HepG2 (cell line): ENCODE results near the gene DNAH8. TPM values are rescaled to one million over a fixed set of nuclear protein-coding genes. Genes with fewer than 3 reads are reported as not detected.

Source experiments
- ATF7 ChIP-seq, 2 experiments: fragments of 450-650 bp in 1 of 2; sonication (generic) in 1 of 2; formaldehyde crosslinking in 1 of 2; IDR thresholded peaks; 2 replicates each; pipeline versions ENCODE4 v1.4.0 to v1.6.1; 2016 to 2020; ENCODE audit warnings: antibody characterized with exemption in 1 of 2, mild to moderate bottlenecking in 1 of 2, missing genetic modification reagents in 1 of 2
- BCL6 ChIP-seq: IDR thresholded peaks from 2 replicates; pipeline ENCODE4 v1.6.1; 2016; ENCODE audit warnings: missing genetic modification reagents, missing compliant biosample characterization
- EP300 ChIP-seq, 3 experiments: sonication (generic) in 1 of 3; formaldehyde crosslinking in 1 of 3; IDR thresholded peaks; 2 replicates each; pipeline versions ENCODE4 v1.5.1 to v1.6.1; 2011 to 2020; ENCODE audit warnings: low read depth in 2 of 3, low read length in 2 of 3, borderline replicate concordance in 1 of 3, improper control_type of control experiment in 1 of 3, mild to moderate bottlenecking in 1 of 3, missing genetic modification reagents in 1 of 3, moderate library complexity in 1 of 3
- FOXJ3 ChIP-seq: sonication (generic); formaldehyde crosslinking; IDR thresholded peaks from 2 replicates; pipeline ENCODE4 v1.4.0; 2020; ENCODE audit warnings: missing genetic modification reagents, mild to moderate bottlenecking, borderline replicate concordance
- FOXK1 ChIP-seq: sonication (generic); formaldehyde crosslinking; IDR thresholded peaks from 2 replicates; pipeline ENCODE4 v1.4.0; 2020; ENCODE audit warnings: low read depth, missing genetic modification reagents, borderline replicate concordance
- HMG20A ChIP-seq: IDR thresholded peaks from 2 replicates; pipeline ENCODE4 v1.6.1; 2016; ENCODE audit warnings: borderline replicate concordance
- HOXA3 ChIP-seq: sonication (generic); formaldehyde crosslinking; IDR thresholded peaks from 2 replicates; pipeline ENCODE4 v1.5.0; 2020; ENCODE audit warnings: missing genetic modification reagents
- ISL2 ChIP-seq: sonication (generic); formaldehyde crosslinking; IDR thresholded peaks from 2 replicates; pipeline ENCODE4 v1.5.0; 2020; ENCODE audit warnings: missing genetic modification reagents
- MAFG ChIP-seq: sonication (generic); formaldehyde crosslinking; IDR thresholded peaks from 2 replicates; pipeline ENCODE4 v1.5.1; 2020; ENCODE audit warnings: mild to moderate bottlenecking, missing genetic modification reagents
- MED1 ChIP-seq: sonication (generic); formaldehyde crosslinking; IDR thresholded peaks from 2 replicates; pipeline ENCODE4 v1.4.0; 2020; ENCODE audit warnings: missing genetic modification reagents
- MIER2 ChIP-seq: IDR thresholded peaks from 2 replicates; pipeline ENCODE4 v1.6.1; 2016; ENCODE audit warnings: missing biosample characterization, missing genetic modification reagents
- RARA ChIP-seq: IDR thresholded peaks from 2 replicates; pipeline ENCODE4 v1.6.1; 2016; ENCODE audit warnings: missing genetic modification reagents, missing compliant biosample characterization
- RBFOX2 ChIP-seq: fragments of 200-400 bp; formaldehyde crosslinking; IDR thresholded peaks from 2 replicates; pipeline ENCODE4 v1.6.1; 2017; ENCODE audit warnings: low read depth, mild to moderate bottlenecking, low read length
- SCMH1 ChIP-seq: sonication (generic); formaldehyde crosslinking; IDR thresholded peaks from 2 replicates; pipeline ENCODE4 v1.9.0; 2021; ENCODE audit warnings: missing genetic modification reagents, mild to moderate bottlenecking, borderline replicate concordance
- TCF7 ChIP-seq: sonication (generic); IDR thresholded peaks from 2 replicates; pipeline ENCODE4 v1.6.1; 2016; ENCODE audit warnings: antibody characterized with exemption, low read depth
- YY1 ChIP-seq: IDR thresholded peaks from 2 replicates; pipeline ENCODE4 v1.6.1; 2011; ENCODE audit warnings: low read length, low read depth, moderate library complexity, mild to moderate bottlenecking; ENCODE audit not compliant: insufficient read depth, insufficient replicate concordance
- ZNF333 ChIP-seq: sonication (generic); formaldehyde crosslinking; IDR thresholded peaks from 2 replicates; pipeline ENCODE4 v1.4.0; 2020; ENCODE audit warnings: mild to moderate bottlenecking, missing genetic modification reagents, borderline replicate concordance
- ZNF7 ChIP-seq: IDR thresholded peaks from 2 replicates; pipeline ENCODE4 v1.6.1; 2016; ENCODE audit warnings: missing biosample characterization, missing genetic modification reagents
- ZNF883 ChIP-seq: sonication (generic); formaldehyde crosslinking; IDR thresholded peaks from 2 replicates; pipeline ENCODE4 v1.5.1; 2020; ENCODE audit warnings: mild to moderate bottlenecking, missing genetic modification reagents; ENCODE audit errors: not compliant biosample characterization
- polyA plus RNA-seq, 8 experiments: library from polyadenylated mRNA; depleted of rRNA in 3 of 8; stranded (reverse) in 7 of 8; unstranded in 1 of 8; fragments of >200 nt; fragmentation: Illumina TruSeq in 4 of 8; extraction: Trizol in 4 of 8; gene quantifications; 2 replicates each; pipeline versions ENCODE4 v1.2.1 to v1.2.3, GENCODE V29; 2011 to 2016; ENCODE audit warnings: low read depth in 4 of 8, missing spikeins in 1 of 8, mixed read lengths in 1 of 8; ENCODE audit not compliant: insufficient read depth in 1 of 8
- total RNA-seq, 5 experiments: library from RNA; depleted of rRNA; stranded (reverse); fragments of >200 nt; fragmentation: Illumina TruSeq; extraction: Trizol; gene quantifications; 2 replicates each; pipeline ENCODE4 v1.2.3, GENCODE V29; 2016; ENCODE audit warnings: low read depth in 1 of 5
- TF ChIP-seq, protein P1 (sequence below), 2 experiments: sonication (generic) in 1 of 2; formaldehyde crosslinking in 1 of 2; IDR thresholded peaks; 2 replicates each; pipeline versions ENCODE4 v1.5.1 to v1.6.1; 2011 to 2020; ENCODE audit warnings: borderline replicate concordance in 1 of 2, low read depth in 1 of 2, low read length in 1 of 2, mild to moderate bottlenecking in 1 of 2, missing genetic modification reagents in 1 of 2, moderate library complexity in 1 of 2
- TF ChIP-seq, protein P2 (sequence below): sonication (generic); formaldehyde crosslinking; IDR thresholded peaks from 2 replicates; pipeline ENCODE4 v1.5.0; 2020; ENCODE audit warnings: mild to moderate bottlenecking, missing genetic modification reagents, borderline replicate concordance
- TF ChIP-seq, protein P3 (sequence below): sonication (generic); formaldehyde crosslinking; IDR thresholded peaks from 2 replicates; pipeline ENCODE4 v1.5.0; 2020; ENCODE audit warnings: missing genetic modification reagents

The DNAH8 gene
- total and polyA plus RNA-seq, 2 of the 13 experiments (the other 11 are each of a cell fraction or from before 2014, with no cell fraction given), result not detected

DNA sequence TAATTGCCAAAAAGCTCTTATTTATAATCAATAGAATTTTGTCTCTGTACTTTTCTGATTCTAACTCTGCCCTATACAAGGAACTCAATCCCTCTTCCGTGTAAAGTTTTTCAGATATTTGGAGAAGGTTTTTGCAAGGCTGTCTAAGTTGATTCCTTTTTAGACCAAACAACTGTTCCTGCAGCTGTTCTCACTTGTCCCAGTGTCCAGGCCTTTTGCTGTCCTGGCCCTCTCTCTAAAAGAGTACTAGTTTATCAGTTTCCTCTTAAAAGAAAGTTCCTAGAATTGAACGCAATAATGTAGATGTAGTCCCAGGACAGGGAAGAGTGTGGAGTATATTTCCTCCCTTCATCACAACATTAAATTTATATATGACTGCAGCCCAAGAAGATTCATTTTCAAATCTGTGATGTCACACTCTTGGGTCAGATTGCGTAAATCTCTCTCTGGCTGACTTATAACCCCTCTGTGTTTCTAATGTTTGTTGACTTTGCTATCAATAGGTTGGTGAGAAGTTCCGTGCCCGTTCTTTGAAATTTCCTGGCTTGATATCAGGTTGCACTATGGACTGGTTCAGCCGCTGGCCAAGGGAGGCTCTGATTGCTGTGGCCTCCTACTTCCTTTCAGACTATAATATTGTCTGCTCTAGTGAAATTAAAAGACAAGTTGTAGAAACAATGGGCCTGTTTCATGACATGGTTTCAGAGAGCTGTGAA, 194.1 kb downstream of the DNAH8 start (continued):
- TF ChIP-seq, protein P1, sequence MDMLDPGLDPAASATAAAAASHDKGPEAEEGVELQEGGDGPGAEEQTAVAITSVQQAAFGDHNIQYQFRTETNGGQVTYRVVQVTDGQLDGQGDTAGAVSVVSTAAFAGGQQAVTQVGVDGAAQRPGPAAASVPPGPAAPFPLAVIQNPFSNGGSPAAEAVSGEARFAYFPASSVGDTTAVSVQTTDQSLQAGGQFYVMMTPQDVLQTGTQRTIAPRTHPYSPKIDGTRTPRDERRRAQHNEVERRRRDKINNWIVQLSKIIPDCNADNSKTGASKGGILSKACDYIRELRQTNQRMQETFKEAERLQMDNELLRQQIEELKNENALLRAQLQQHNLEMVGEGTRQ (IDR thresholded peaks at IDR 0.05; ENCODE audit: low read depth, low read length), result no peak
- TF ChIP-seq, protein P1 (CRISPR knock-in tag; IDR thresholded peaks at IDR 0.05; ENCODE audit: borderline replicate concordance), result no peak
- peak; percentile 50; the same call in 1 of the 2 replicates for TF ChIP-seq HMG20A (CRISPR knock-in tag)
- TF ChIP-seq, protein P2, sequence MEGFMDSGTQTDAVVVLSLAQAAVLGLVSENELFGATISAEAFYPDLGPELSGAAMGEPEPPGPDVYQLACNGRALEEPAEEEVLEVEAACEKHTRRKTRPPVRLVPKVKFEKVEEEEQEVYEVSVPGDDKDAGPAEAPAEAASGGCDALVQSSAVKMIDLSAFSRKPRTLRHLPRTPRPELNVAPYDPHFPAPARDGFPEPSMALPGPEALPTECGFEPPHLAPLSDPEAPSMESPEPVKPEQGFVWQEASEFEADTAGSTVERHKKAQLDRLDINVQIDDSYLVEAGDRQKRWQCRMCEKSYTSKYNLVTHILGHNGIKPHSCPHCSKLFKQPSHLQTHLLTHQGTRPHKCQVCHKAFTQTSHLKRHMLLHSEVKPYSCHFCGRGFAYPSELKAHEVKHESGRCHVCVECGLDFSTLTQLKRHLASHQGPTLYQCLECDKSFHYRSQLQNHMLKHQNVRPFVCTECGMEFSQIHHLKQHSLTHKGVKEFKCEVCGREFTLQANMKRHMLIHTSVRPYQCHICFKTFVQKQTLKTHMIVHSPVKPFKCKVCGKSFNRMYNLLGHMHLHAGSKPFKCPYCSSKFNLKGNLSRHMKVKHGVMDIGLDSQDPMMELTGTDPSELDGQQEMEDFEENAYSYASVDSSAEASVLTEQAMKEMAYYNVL (CRISPR knock-in tag), result no peak
- no peak for TF ChIP-seq YY1
- 0 out of 2 replicates have a peak, but pooled peaks have one; percentile 31 for TF ChIP-seq HOXA3 (CRISPR knock-in tag)
- no peak for TF ChIP-seq RBFOX2
- no peak for TF ChIP-seq ZNF333 (CRISPR knock-in tag)
- TF ChIP-seq ZNF7 (CRISPR knock-in tag), result no peak
- TF ChIP-seq EP300 (IDR thresholded peaks at IDR 0.05; ENCODE audit: low read depth in 2 of 2, low read length in 2 of 2), result 0 out of 4 replicates have a peak, but pooled peaks of 1 of the 2 experiments have one; percentile 46
- no peak for TF ChIP-seq EP300 (CRISPR knock-in tag; IDR thresholded peaks at IDR 0.05; ENCODE audit: borderline replicate concordance)
- TF ChIP-seq ZNF883, result no peak
- no peak for TF ChIP-seq MAFG (CRISPR knock-in tag)
- TF ChIP-seq ISL2, result peak; percentile 55; the same call in 1 of the 2 replicates
- peak; percentile 60; the same call in 1 of the 2 replicates for TF ChIP-seq RARA
- TF ChIP-seq SCMH1 (CRISPR knock-in tag), result no peak
- TF ChIP-seq FOXJ3 (CRISPR knock-in tag), result peak; percentile 40; the same call in 1 of the 2 replicates
- TF ChIP-seq ATF7 (IDR thresholded peaks at IDR 0.05), result 0 out of 2 replicates have a peak, but pooled peaks have one; percentile 12
- TF ChIP-seq ATF7 (CRISPR knock-in tag; IDR thresholded peaks at IDR 0.05), result no peak
- no peak for TF ChIP-seq FOXK1 (CRISPR knock-in tag)
- TF ChIP-seq, protein P3, sequence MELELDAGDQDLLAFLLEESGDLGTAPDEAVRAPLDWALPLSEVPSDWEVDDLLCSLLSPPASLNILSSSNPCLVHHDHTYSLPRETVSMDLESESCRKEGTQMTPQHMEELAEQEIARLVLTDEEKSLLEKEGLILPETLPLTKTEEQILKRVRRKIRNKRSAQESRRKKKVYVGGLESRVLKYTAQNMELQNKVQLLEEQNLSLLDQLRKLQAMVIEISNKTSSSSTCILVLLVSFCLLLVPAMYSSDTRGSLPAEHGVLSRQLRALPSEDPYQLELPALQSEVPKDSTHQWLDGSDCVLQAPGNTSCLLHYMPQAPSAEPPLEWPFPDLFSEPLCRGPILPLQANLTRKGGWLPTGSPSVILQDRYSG, result no peak
- peak; percentile 60; the same call in 1 of the 2 replicates for TF ChIP-seq TCF7
- TF ChIP-seq MED1 (CRISPR knock-in tag), result peak; percentile 46; the same call in 1 of the 2 replicates
- peak; percentile 79 for TF ChIP-seq BCL6 (CRISPR knock-in tag)
- no peak for TF ChIP-seq MIER2
